GM12878 (cell line): ENCODE measurements around the gene KLHDC1. TPM values are rescaled to one million over a fixed set of nuclear protein-coding genes. Genes with fewer than 3 reads are reported as not detected.

Source experiments
- ATAC-seq: fragments of 200-7000 bp; cut with Tn5 transposase; 3 replicates; pipeline ENCODE4 v1.9.1; 2020; ENCODE audit warnings: mild to moderate bottlenecking, moderate library complexity
- BruUV-seq: library from RNA; stranded (reverse); fragments of 400-500 nt; replicated peaks from 2 replicates; lab custom pipeline; 2021; lab: Mats Ljungman, UMichigan
- CTCF ChIA-PET: fragments of 300-600 bp; sonication (Branson Sonifier 250); formaldehyde crosslinking; extraction: SDS; loops from one replicate; lab custom pipeline; 2021; ENCODE audit warnings: inconsistent platforms; lab: Yijun Ruan, JAX
- POLR2A ChIA-PET: fragments of 350-600 bp; formaldehyde crosslinking; extraction: SDS; loops from one replicate; lab custom pipeline; 2021; ENCODE audit warnings: inconsistent platforms; lab: Charles Lee
- RAD21 ChIA-PET: fragments of 300-600 bp; sonication (Branson Sonifier 250); formaldehyde crosslinking; loops from one replicate; lab custom pipeline; 2023; ENCODE audit warnings: antibody characterized with exemption; ENCODE audit not compliant: unreplicated experiment; lab: Charles Lee
- SMC1A ChIA-PET: fragments of 300-600 bp; sonication (Branson Sonifier 250); formaldehyde crosslinking; loops from one replicate; lab custom pipeline; 2023; ENCODE audit not compliant: unreplicated experiment, uncharacterized antibody; lab: Charles Lee
- DNase-seq: peaks from one replicate; pipeline ENCODE4 v3.0.0-alpha.2; 2011; ENCODE audit warnings: low read depth, low spot score
- FAIRE-seq: peaks from 3 replicates; lab custom pipeline; 2011; peaks lifted over from hg19 to GRCh38; lab: Jason Lieb, UNC
- H2AFZ ChIP-seq: 2 replicates; pipeline ENCODE4 v1.6.0; 2011; ENCODE audit warnings: low read depth, low read length, control low read depth; ENCODE audit not compliant: control insufficient read depth
- H3K27ac ChIP-seq: 2 replicates; pipeline ENCODE4 v1.5.1; 2011; ENCODE audit warnings: control low read depth; ENCODE audit not compliant: control insufficient read depth, insufficient read depth
- H3K27me3 ChIP-seq, 2 experiments: replicated peaks in 1 of 2; 2 replicates each; pipeline versions ENCODE4 v1.6.0 to v1.6.1; 2011; ENCODE audit warnings: low read length in 1 of 2; ENCODE audit not compliant: control insufficient read depth in 2 of 2, insufficient read depth in 2 of 2
- H3K36me3 ChIP-seq, 2 experiments: 2 replicates each; pipeline ENCODE4 v1.5.1; 2011; ENCODE audit warnings: low read length in 1 of 2; ENCODE audit not compliant: control insufficient read depth in 2 of 2, insufficient read depth in 2 of 2
- H3K4me1 ChIP-seq: 2 replicates; pipeline ENCODE4 v1.6.1; 2011; ENCODE audit warnings: mild to moderate bottlenecking, low read length, moderate library complexity, mixed read lengths; ENCODE audit not compliant: control insufficient read depth, insufficient read depth
- H3K4me2 ChIP-seq: 2 replicates; pipeline ENCODE4 v1.6.0; 2011; ENCODE audit warnings: control low read depth; ENCODE audit not compliant: control insufficient read depth, insufficient read depth
- H3K4me3 ChIP-seq: fragments of 200-600 bp; sonication (generic); 2 replicates; pipeline ENCODE4 v1.5.1; 2016
- H3K79me2 ChIP-seq: 2 replicates; pipeline ENCODE4 v1.6.0; 2011; ENCODE audit warnings: low read length; ENCODE audit not compliant: control insufficient read depth, insufficient read depth
- H3K9ac ChIP-seq: 2 replicates; pipeline ENCODE4 v1.8.0; 2011; ENCODE audit warnings: low read length, control low read depth, mixed read lengths; ENCODE audit not compliant: control insufficient read depth, insufficient read depth
- H3K9me3 ChIP-seq: replicated peaks from 3 replicates; pipeline ENCODE4 v1.5.1; 2011; ENCODE audit warnings: mild to moderate bottlenecking, low read length; ENCODE audit not compliant: control insufficient read depth, insufficient read depth
- H4K20me1 ChIP-seq: 2 replicates; pipeline ENCODE4 v1.6.0; 2011; ENCODE audit not compliant: control insufficient read depth, insufficient read depth
- BHLHE40 ChIP-seq, 2 experiments: fragments of 450-650 bp in 1 of 2; IDR thresholded peaks; 2 replicates each; pipeline ENCODE4 v1.6.1; 2011 to 2017; ENCODE audit warnings: low read depth in 2 of 2, borderline replicate concordance in 1 of 2, improper control_type of control experiment in 1 of 2, low read length in 1 of 2, mild to moderate bottlenecking in 1 of 2
- CREM ChIP-seq: IDR thresholded peaks from 2 replicates; pipeline ENCODE4 v1.6.1; 2014; ENCODE audit warnings: antibody characterized with exemption, low read depth
- E2F4 ChIP-seq: IDR thresholded peaks from 2 replicates; pipeline ENCODE4 v1.6.1; 2012; ENCODE audit warnings: low read depth, low read length, improper control_type of control experiment
- EP300 ChIP-seq, 2 experiments: fragments of 150-350 bp in 1 of 2; IDR thresholded peaks; 2 replicates each; pipeline ENCODE4 v1.6.1; 2011 to 2012; ENCODE audit warnings: low read depth in 2 of 2, low read length in 2 of 2, borderline replicate concordance in 1 of 2, improper control_type of control experiment in 1 of 2, inconsistent platforms in 1 of 2; ENCODE audit not compliant: control insufficient read depth in 1 of 2
- JUND ChIP-seq: IDR thresholded peaks from 2 replicates; pipeline ENCODE4 v1.6.1; 2012; ENCODE audit warnings: low read depth, mild to moderate bottlenecking, low read length, improper control_type of control experiment, moderate library complexity
- MEF2B ChIP-seq: fragments of 450-650 bp; IDR thresholded peaks from 2 replicates; pipeline ENCODE4 v1.6.1; 2018; ENCODE audit warnings: mild to moderate bottlenecking, moderate library complexity; ENCODE audit not compliant: partially characterized antibody, poor library complexity, severe bottlenecking
- NFXL1 ChIP-seq: fragments of 450-650 bp; IDR thresholded peaks from 2 replicates; pipeline ENCODE4 v1.6.1; 2017; ENCODE audit warnings: antibody characterized with exemption, mild to moderate bottlenecking, borderline replicate concordance
- PKNOX1 ChIP-seq: fragments of 450-650 bp; IDR thresholded peaks from 2 replicates; pipeline ENCODE4 v1.6.1; 2016; ENCODE audit warnings: mild to moderate bottlenecking
- POLR2A ChIP-seq: IDR thresholded peaks from 2 replicates; pipeline ENCODE4 v1.6.1; 2011; ENCODE audit warnings: low read depth, mild to moderate bottlenecking, low read length
- POLR2AphosphoS2 ChIP-seq: IDR thresholded peaks from 2 replicates; pipeline ENCODE4 v1.6.1; 2011; ENCODE audit warnings: low read depth, mild to moderate bottlenecking, low read length, improper control_type of control experiment, moderate library complexity
- RAD21 ChIP-seq: IDR thresholded peaks from 2 replicates; pipeline ENCODE4 v1.6.1; 2011; ENCODE audit warnings: mild to moderate bottlenecking, low read depth, low read length, moderate library complexity; ENCODE audit not compliant: insufficient read depth
- RB1 ChIP-seq: fragments of 450-650 bp; formaldehyde crosslinking; IDR thresholded peaks from 2 replicates; pipeline ENCODE4 v1.6.1; 2017; ENCODE audit warnings: mild to moderate bottlenecking, borderline replicate concordance
- SREBF2 ChIP-seq: IDR thresholded peaks from 2 replicates; pipeline ENCODE4 v1.6.1; 2012; ENCODE audit warnings: mild to moderate bottlenecking, low read length
- USF1 ChIP-seq: IDR thresholded peaks from 2 replicates; pipeline ENCODE4 v1.6.1; 2011; ENCODE audit warnings: borderline replicate concordance, low read depth, mild to moderate bottlenecking, moderate library complexity, mixed read lengths, low read length; ENCODE audit not compliant: insufficient read depth; ENCODE audit errors: extremely low read length
- ZNF207 ChIP-seq: fragments of 450-650 bp; IDR thresholded peaks from 2 replicates; pipeline ENCODE4 v1.6.1; 2014; ENCODE audit warnings: antibody characterized with exemption, mild to moderate bottlenecking, borderline replicate concordance
- ZNF384 ChIP-seq: IDR thresholded peaks from 2 replicates; pipeline ENCODE4 v1.6.1; 2012; ENCODE audit warnings: low read depth, mild to moderate bottlenecking, low read length, improper control_type of control experiment, borderline replicate concordance
- ZNF687 ChIP-seq: fragments of 450-650 bp; IDR thresholded peaks from 2 replicates; pipeline ENCODE4 v1.6.1; 2017; ENCODE audit warnings: mild to moderate bottlenecking, moderate library complexity
- in situ Hi-C: fragments of 300-500 bp; cut with MboI; formaldehyde crosslinking; loops from 9 replicates; pipeline ENCODE4 v1.14.3; 2018; ENCODE audit warnings: mixed read lengths
- intact Hi-C: fragments of 100-400 bp; cut with micrococcal nuclease; formaldehyde crosslinking; loops from one replicate; pipeline ENCODE4 v1.14.2; 2022; ENCODE audit not compliant: unreplicated experiment
- polyA plus RNA-seq, 11 experiments: library from polyadenylated mRNA; depleted of rRNA in 4 of 11; unstranded in 6 of 11; stranded (reverse) in 5 of 11; fragments of >200 nt; fragmentation: Nextera tagmentation in 4 of 11; fragmentation: Illumina TruSeq in 1 of 11; extraction: Ambion mirVana in 4 of 11; extraction: Trizol in 1 of 11; gene quantifications; 1 replicate in 1 of 11; 2 replicates in 10 of 11; pipeline versions ENCODE4 v1.2.1 to v1.2.3, GENCODE V29; 2011 to 2016; ENCODE audit warnings: inconsistent platforms in 2 of 11, missing spikeins in 2 of 11, low read depth in 1 of 11
- total RNA-seq, 4 experiments: library from RNA; depleted of rRNA in 3 of 4; stranded (reverse); fragments of >200 nt in 3 of 4; fragmentation: Illumina TruSeq in 1 of 4; extraction: Trizol in 1 of 4; gene quantifications; 2 replicates each; pipeline versions ENCODE4 v1.2.1 to v1.2.3, GENCODE V29; 2013 to 2021

The KLHDC1 gene
- total and polyA plus RNA-seq, 10 of the 15 experiments (the other 5 are each of a cell fraction or from before 2014, with no cell fraction given): 0.22 to 0.98 (median 0.55) TPM

GRCh38 chr14:49720744-49721143, 27.8 kb downstream of the KLHDC1 start:
- Histone ChIP-seq H3K4me1 (no peaks in the 10 kb centered on the region), H3K9ac (no peak overlapping the region), H3K36me3 (no peaks in the 10 kb centered on the region), H2AFZ (no peak overlapping the region), H3K79me2 (no peaks in the 10 kb centered on the region), H3K27ac (no peak overlapping the region), H3K4me3 (no peak overlapping the region), H3K27me3 (no peaks in the 10 kb centered on the region), H3K9me3 (no peaks in the 10 kb centered on the region), H4K20me1 (no peaks in the 10 kb centered on the region), H3K4me2 (no peak overlapping the region)
- ChIA-PET CTCF (no interaction called here), RAD21 (no interaction called here), SMC1A (no interaction called here), POLR2A (no interaction called here)
- ATAC-seq: no peak
- BruUV-seq: no TSS peak
- no peak for DNase-seq
- in situ Hi-C loops (no loop called here), intact Hi-C loops (no loop called here)
- FAIRE-seq: no peak
- TF ChIP-seq BHLHE40 (IDR thresholded peaks at IDR 0.05; ENCODE audit: borderline replicate concordance in 1 of 2, low read depth in 2 of 2, low read length in 1 of 2) (no peak), USF1 (no peak), JUND (no peak), E2F4 (no peak), RAD21 (no peak), PKNOX1 (no peak), RB1 (no peak), ZNF207 (no peak), POLR2A (no peak), ZNF687 (no peak), EP300 (IDR thresholded peaks at IDR 0.05; ENCODE audit: borderline replicate concordance in 1 of 2, control insufficient read depth in 1 of 2, low read depth in 2 of 2, low read length in 2 of 2) (no peak), POLR2AphosphoS2 (no peak), ZNF384 (no peak), CREM (no peak), SREBF2 (no peak), MEF2B (no peak), NFXL1 (no peak)
